GM23338 (cell line): ENCODE data around the gene PAPPA.

Experiments used
- EZH2 ChIP-seq: fragments of 200-600 bp; sonication (generic); IDR thresholded peaks from one replicate; pipeline ENCODE4 v1.8.0; 2017; ENCODE audit warnings: antibody characterized with exemption, mild to moderate bottlenecking, low read depth; ENCODE audit not compliant: unreplicated experiment
- EZH2phosphoT487 ChIP-seq: fragments of 200-600 bp; sonication (generic); IDR thresholded peaks from one replicate; pipeline ENCODE4 v1.8.1; 2018; ENCODE audit warnings: antibody characterized with exemption; ENCODE audit not compliant: unreplicated experiment
- JUNB ChIP-seq: IDR thresholded peaks from one replicate; pipeline ENCODE4 v1.6.1; 2016; ENCODE audit warnings: antibody characterized with exemption; ENCODE audit not compliant: unreplicated experiment
- NANOG ChIP-seq: IDR thresholded peaks from 2 replicates; pipeline ENCODE4 v1.6.1; 2016; ENCODE audit warnings: antibody characterized with exemption, borderline replicate concordance
- POLR2AphosphoS5 ChIP-seq: IDR thresholded peaks from 2 replicates; pipeline ENCODE4 v1.6.1; 2016; ENCODE audit warnings: antibody characterized with exemption, low read depth
- STAT1 ChIP-seq: IDR thresholded peaks from one replicate; pipeline ENCODE4 v1.6.1; 2016; ENCODE audit warnings: antibody characterized with exemption; ENCODE audit not compliant: unreplicated experiment
- ZNF331 ChIP-seq: fragments of 250-450 bp; sonication (Bioruptor Pico); IDR thresholded peaks from 2 replicates; pipeline ENCODE4 v1.5.0; 2020; ENCODE audit warnings: low read depth, mild to moderate bottlenecking, moderate library complexity
- TF ChIP-seq, protein P1 (sequence below), 2 experiments: fragments of 200-600 bp in 1 of 2; sonication (generic) in 1 of 2; conservative IDR thresholded peaks; 2 replicates each; pipeline versions ENCODE4 v1.5.1 to v1.6.1; 2016 to 2017; ENCODE audit warnings: antibody characterized with exemption in 2 of 2, low read depth in 2 of 2, mild to moderate bottlenecking in 2 of 2, moderate library complexity in 1 of 2
- TF ChIP-seq, protein P2 (sequence below): IDR thresholded peaks from one replicate; pipeline ENCODE4 v1.6.1; 2018; ENCODE audit warnings: antibody characterized with exemption; ENCODE audit not compliant: unreplicated experiment
- TF ChIP-seq, protein P3 (sequence below): fragments of 250-450 bp; sonication (Bioruptor Pico); IDR thresholded peaks from 2 replicates; pipeline ENCODE4 v1.5.0; 2020; ENCODE audit warnings: mild to moderate bottlenecking, moderate library complexity

DNA sequence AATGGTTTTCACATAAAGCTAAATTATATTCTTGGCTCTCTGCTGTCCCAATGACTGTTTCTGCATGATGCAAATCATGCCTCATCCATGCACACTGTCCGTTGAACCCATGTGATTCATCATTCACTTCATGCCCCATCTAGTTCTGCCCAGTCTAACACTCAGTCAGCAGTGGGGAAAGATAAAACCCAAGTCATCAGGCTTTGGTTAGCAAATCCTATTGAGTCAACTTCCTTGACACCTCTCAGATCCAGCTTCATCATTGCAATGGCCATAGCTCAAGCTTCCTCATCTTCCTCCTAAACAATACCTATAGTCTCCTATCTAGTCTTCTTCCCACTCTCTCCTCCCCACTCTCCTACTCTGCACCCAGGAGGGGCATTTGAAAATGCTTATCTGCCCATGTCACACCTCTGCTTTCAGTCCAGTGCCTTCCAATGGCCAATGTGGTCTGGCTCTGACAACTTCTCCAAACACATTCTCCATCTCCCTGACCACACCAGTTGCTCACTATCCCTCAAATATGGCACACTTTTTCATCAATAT is 267.5 kb downstream of the PAPPA start:
- TF ChIP-seq, protein P1, sequence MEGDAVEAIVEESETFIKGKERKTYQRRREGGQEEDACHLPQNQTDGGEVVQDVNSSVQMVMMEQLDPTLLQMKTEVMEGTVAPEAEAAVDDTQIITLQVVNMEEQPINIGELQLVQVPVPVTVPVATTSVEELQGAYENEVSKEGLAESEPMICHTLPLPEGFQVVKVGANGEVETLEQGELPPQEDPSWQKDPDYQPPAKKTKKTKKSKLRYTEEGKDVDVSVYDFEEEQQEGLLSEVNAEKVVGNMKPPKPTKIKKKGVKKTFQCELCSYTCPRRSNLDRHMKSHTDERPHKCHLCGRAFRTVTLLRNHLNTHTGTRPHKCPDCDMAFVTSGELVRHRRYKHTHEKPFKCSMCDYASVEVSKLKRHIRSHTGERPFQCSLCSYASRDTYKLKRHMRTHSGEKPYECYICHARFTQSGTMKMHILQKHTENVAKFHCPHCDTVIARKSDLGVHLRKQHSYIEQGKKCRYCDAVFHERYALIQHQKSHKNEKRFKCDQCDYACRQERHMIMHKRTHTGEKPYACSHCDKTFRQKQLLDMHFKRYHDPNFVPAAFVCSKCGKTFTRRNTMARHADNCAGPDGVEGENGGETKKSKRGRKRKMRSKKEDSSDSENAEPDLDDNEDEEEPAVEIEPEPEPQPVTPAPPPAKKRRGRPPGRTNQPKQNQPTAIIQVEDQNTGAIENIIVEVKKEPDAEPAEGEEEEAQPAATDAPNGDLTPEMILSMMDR (conservative IDR thresholded peaks at IDR 0.05; ENCODE audit: low read depth in 2 of 2): no peak
- TF ChIP-seq EZH2: no peak
- TF ChIP-seq POLR2AphosphoS5: no peak
- TF ChIP-seq, protein P2, sequence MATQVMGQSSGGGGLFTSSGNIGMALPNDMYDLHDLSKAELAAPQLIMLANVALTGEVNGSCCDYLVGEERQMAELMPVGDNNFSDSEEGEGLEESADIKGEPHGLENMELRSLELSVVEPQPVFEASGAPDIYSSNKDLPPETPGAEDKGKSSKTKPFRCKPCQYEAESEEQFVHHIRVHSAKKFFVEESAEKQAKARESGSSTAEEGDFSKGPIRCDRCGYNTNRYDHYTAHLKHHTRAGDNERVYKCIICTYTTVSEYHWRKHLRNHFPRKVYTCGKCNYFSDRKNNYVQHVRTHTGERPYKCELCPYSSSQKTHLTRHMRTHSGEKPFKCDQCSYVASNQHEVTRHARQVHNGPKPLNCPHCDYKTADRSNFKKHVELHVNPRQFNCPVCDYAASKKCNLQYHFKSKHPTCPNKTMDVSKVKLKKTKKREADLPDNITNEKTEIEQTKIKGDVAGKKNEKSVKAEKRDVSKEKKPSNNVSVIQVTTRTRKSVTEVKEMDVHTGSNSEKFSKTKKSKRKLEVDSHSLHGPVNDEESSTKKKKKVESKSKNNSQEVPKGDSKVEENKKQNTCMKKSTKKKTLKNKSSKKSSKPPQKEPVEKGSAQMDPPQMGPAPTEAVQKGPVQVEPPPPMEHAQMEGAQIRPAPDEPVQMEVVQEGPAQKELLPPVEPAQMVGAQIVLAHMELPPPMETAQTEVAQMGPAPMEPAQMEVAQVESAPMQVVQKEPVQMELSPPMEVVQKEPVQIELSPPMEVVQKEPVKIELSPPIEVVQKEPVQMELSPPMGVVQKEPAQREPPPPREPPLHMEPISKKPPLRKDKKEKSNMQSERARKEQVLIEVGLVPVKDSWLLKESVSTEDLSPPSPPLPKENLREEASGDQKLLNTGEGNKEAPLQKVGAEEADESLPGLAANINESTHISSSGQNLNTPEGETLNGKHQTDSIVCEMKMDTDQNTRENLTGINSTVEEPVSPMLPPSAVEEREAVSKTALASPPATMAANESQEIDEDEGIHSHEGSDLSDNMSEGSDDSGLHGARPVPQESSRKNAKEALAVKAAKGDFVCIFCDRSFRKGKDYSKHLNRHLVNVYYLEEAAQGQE: no peak
- no peak for TF ChIP-seq EZH2phosphoT487
- TF ChIP-seq, protein P3, sequence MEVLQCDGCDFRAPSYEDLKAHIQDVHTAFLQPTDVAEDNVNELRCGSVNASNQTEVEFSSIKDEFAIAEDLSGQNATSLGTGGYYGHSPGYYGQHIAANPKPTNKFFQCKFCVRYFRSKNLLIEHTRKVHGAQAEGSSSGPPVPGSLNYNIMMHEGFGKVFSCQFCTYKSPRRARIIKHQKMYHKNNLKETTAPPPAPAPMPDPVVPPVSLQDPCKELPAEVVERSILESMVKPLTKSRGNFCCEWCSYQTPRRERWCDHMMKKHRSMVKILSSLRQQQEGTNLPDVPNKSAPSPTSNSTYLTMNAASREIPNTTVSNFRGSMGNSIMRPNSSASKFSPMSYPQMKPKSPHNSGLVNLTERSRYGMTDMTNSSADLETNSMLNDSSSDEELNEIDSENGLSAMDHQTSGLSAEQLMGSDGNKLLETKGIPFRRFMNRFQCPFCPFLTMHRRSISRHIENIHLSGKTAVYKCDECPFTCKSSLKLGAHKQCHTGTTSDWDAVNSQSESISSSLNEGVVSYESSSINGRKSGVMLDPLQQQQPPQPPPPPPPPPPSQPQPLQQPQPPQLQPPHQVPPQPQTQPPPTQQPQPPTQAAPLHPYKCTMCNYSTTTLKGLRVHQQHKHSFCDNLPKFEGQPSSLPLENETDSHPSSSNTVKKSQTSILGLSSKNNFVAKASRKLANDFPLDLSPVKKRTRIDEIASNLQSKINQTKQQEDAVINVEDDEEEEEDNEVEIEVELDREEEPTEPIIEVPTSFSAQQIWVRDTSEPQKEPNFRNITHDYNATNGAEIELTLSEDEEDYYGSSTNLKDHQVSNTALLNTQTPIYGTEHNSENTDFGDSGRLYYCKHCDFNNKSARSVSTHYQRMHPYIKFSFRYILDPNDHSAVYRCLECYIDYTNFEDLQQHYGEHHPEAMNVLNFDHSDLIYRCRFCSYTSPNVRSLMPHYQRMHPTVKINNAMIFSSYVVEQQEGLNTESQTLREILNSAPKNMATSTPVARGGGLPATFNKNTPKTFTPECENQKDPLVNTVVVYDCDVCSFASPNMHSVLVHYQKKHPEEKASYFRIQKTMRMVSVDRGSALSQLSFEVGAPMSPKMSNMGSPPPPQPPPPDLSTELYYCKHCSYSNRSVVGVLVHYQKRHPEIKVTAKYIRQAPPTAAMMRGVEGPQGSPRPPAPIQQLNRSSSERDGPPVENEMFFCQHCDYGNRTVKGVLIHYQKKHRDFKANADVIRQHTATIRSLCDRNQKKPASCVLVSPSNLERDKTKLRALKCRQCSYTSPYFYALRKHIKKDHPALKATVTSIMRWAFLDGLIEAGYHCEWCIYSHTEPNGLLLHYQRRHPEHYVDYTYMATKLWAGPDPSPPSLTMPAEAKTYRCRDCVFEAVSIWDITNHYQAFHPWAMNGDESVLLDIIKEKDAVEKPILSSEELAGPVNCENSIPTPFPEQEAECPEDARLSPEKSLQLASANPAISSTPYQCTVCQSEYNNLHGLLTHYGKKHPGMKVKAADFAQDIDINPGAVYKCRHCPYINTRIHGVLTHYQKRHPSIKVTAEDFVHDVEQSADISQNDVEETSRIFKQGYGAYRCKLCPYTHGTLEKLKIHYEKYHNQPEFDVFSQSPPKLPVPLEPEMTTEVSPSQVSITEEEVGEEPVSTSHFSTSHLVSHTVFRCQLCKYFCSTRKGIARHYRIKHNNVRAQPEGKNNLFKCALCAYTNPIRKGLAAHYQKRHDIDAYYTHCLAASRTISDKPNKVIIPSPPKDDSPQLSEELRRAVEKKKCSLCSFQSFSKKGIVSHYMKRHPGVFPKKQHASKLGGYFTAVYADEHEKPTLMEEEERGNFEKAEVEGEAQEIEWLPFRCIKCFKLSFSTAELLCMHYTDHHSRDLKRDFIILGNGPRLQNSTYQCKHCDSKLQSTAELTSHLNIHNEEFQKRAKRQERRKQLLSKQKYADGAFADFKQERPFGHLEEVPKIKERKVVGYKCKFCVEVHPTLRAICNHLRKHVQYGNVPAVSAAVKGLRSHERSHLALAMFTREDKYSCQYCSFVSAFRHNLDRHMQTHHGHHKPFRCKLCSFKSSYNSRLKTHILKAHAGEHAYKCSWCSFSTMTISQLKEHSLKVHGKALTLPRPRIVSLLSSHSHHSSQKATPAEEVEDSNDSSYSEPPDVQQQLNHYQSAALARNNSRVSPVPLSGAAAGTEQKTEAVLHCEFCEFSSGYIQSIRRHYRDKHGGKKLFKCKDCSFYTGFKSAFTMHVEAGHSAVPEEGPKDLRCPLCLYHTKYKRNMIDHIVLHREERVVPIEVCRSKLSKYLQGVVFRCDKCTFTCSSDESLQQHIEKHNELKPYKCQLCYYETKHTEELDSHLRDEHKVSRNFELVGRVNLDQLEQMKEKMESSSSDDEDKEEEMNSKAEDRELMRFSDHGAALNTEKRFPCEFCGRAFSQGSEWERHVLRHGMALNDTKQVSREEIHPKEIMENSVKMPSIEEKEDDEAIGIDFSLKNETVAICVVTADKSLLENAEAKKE (CRISPR knock-in tag): no peak
- TF ChIP-seq STAT1: no peak
- TF ChIP-seq ZNF331 (CRISPR knock-in tag): no peak
- TF ChIP-seq JUNB: no peak
- TF ChIP-seq NANOG: no peak
